HepG2 (cell line): Measurements from ENCODE around the gene CD58. TPM values are rescaled to one million over a fixed set of nuclear protein-coding genes. Genes with fewer than 3 reads are reported as not detected.
"Not testable (repeated sequence)": the region's sequence is repeated elsewhere in the genome, so short reads cannot be mapped to it uniquely, and the experiment has no call there.

Source experiments
- ATAC-seq: fragments of 200-7000 bp; cut with Tn5 transposase; 3 replicates; pipeline ENCODE4 v1.9.1; 2020; ENCODE audit warnings: mild to moderate bottlenecking, moderate library complexity
- BruUV-seq: library from RNA; stranded (reverse); fragments of 400-500 nt; replicated peaks from 2 replicates; lab custom pipeline; 2021; lab: Mats Ljungman, UMichigan
- CTCF ChIA-PET: fragments of 300-600 bp; formaldehyde crosslinking; extraction: SDS; loops from one replicate; lab custom pipeline; 2021; ENCODE audit warnings: low total read pairs, inconsistent platforms, low intra/inter-chr PET ratio; lab: Yijun Ruan, JAX
- POLR2A ChIA-PET: fragments of 350-600 bp; sonication (Branson Sonifier 250); formaldehyde crosslinking; loops from one replicate; lab custom pipeline; 2020; ENCODE audit warnings: antibody characterized with exemption, inconsistent platforms; lab: Yijun Ruan, JAX
- DNase-seq: peaks from one replicate; pipeline ENCODE4 v3.0.0-alpha.2; 2015; ENCODE audit warnings: low spot score
- FAIRE-seq: peaks from 3 replicates; lab custom pipeline; 2011; peaks lifted over from hg19 to GRCh38; lab: Jason Lieb, UNC
- H2AFZ ChIP-seq: one replicate; pipeline ENCODE4 v1.6.1; 2011; ENCODE audit warnings: low read length, inconsistent platforms
- H3K27ac ChIP-seq: fragments of 300-600 bp; 3 replicates; pipeline ENCODE4 v1.8.0; 2011; ENCODE audit warnings: mixed run types, mild to moderate bottlenecking, mixed read lengths, low read length, inconsistent platforms; ENCODE audit not compliant: insufficient read depth; ENCODE audit errors: extremely low read length
- H3K27me3 ChIP-seq, 2 experiments: fragments of 200-600 bp in 1 of 2; 2 replicates in 1 of 2; 3 replicates in 1 of 2; pipeline versions ENCODE4 v1.6.0 to v1.8.0; 2011; ENCODE audit warnings: low read length in 2 of 2, mild to moderate bottlenecking in 2 of 2, moderate library complexity in 2 of 2, inconsistent platforms in 1 of 2; ENCODE audit not compliant: insufficient read depth in 2 of 2, control insufficient read depth in 1 of 2
- H3K36me3 ChIP-seq, 2 experiments: fragments of 200-600 bp in 1 of 2; replicated peaks in 1 of 2; 2 replicates in 1 of 2; 3 replicates in 1 of 2; pipeline versions ENCODE4 v1.5.1 to v1.8.0; 2011; ENCODE audit warnings: low read length in 2 of 2, inconsistent platforms in 1 of 2; ENCODE audit not compliant: insufficient read depth in 2 of 2, control insufficient read depth in 1 of 2
- H3K4me1 ChIP-seq: 2 replicates; pipeline ENCODE4 v1.5.1; 2012; ENCODE audit warnings: low read length, inconsistent platforms; ENCODE audit not compliant: insufficient read depth
- H3K4me2 ChIP-seq: 2 replicates; pipeline ENCODE4 v1.6.0; 2011; ENCODE audit warnings: low read depth, low read length, inconsistent platforms
- H3K4me3 ChIP-seq, 3 experiments: fragments of 200-600 bp in 1 of 3; sonication (generic), shearing (Covaris generic) in 1 of 3; replicated peaks in 1 of 3; 2 replicates each; pipeline ENCODE4 v1.5.1; 2011 to 2016; ENCODE audit warnings: low read length in 3 of 3, inconsistent platforms in 2 of 3, low read depth in 2 of 3, mild to moderate bottlenecking in 2 of 3, control low read depth in 1 of 3, mixed read lengths in 1 of 3; ENCODE audit not compliant: insufficient read depth in 1 of 3
- H3K79me2 ChIP-seq: one replicate; pipeline ENCODE4 v1.6.1; 2011; ENCODE audit warnings: low read length, inconsistent platforms; ENCODE audit not compliant: insufficient read depth
- H3K9ac ChIP-seq: 2 replicates; pipeline ENCODE4 v1.6.0; 2011; ENCODE audit warnings: mild to moderate bottlenecking, low read depth, low read length, inconsistent platforms; ENCODE audit not compliant: insufficient read depth
- H3K9me3 ChIP-seq: 2 replicates; pipeline ENCODE4 v1.5.1; 2012; ENCODE audit warnings: mild to moderate bottlenecking, low read length
- H4K20me1 ChIP-seq: 2 replicates; pipeline ENCODE4 v1.6.0; 2011; ENCODE audit warnings: inconsistent platforms, mild to moderate bottlenecking, low read length, moderate library complexity; ENCODE audit not compliant: insufficient read depth
- WGBS: methylation state at CpG from one replicate; pipeline ENCODE4 v1.1.6; 2017; ENCODE audit warnings: low lambda C conversion rate; 5-methylcytosine and 5-hydroxymethylcytosine counted together
- in situ Hi-C: cut with HindIII; loops from 2 replicates; pipeline ENCODE4 v1.10.0; 2017; ENCODE audit warnings: low pct_unique_long_range_greater_than_20kb; ENCODE audit not compliant: extremely low pct_ligation_motif_present
- intact Hi-C: fragments of 100-400 bp; cut with micrococcal nuclease; formaldehyde crosslinking; loops from one replicate; pipeline ENCODE4 v1.10.0; 2022; ENCODE audit not compliant: unreplicated experiment
- polyA plus RNA-seq, 8 experiments: library from polyadenylated mRNA; depleted of rRNA in 3 of 8; stranded (reverse) in 7 of 8; unstranded in 1 of 8; fragments of >200 nt; fragmentation: Illumina TruSeq in 4 of 8; extraction: Trizol in 4 of 8; gene quantifications; 2 replicates each; pipeline versions ENCODE4 v1.2.1 to v1.2.3, GENCODE V29; 2011 to 2016; ENCODE audit warnings: low read depth in 4 of 8, missing spikeins in 1 of 8, mixed read lengths in 1 of 8; ENCODE audit not compliant: insufficient read depth in 1 of 8
- total RNA-seq, 5 experiments: library from RNA; depleted of rRNA; stranded (reverse); fragments of >200 nt; fragmentation: Illumina TruSeq; extraction: Trizol; gene quantifications; 2 replicates each; pipeline ENCODE4 v1.2.3, GENCODE V29; 2016; ENCODE audit warnings: low read depth in 1 of 5

Gene CD58
- total and polyA plus RNA-seq, 2 of the 13 experiments (the other 11 are each of a cell fraction or from before 2014, with no cell fraction given) = 9.4 to 13.5 TPM

GRCh38 chr1:116591006-116591950 lies 20.5 kb upstream of the CD58 start:
- H3K4me1 ChIP-seq, H3K79me2 ChIP-seq, FAIRE-seq, H3K27me3 ChIP-seq, ATAC-seq, DNase-seq, H3K9me3 ChIP-seq, H3K4me2 ChIP-seq, H4K20me1 ChIP-seq, POLR2A ChIA-PET, BruUV-seq, H3K9ac ChIP-seq, H3K36me3 ChIP-seq, in situ Hi-C loops, intact Hi-C loops, CTCF ChIA-PET, H3K4me3 ChIP-seq, H3K27ac ChIP-seq, H2AFZ ChIP-seq: not testable (repeated sequence)
- WGBS = 54% methylated on average over 2 of the region's 10 CpGs

GRCh38 chr1:116590359-116591005 lies 19.7 kb upstream of the CD58 start:
- ATAC-seq, H3K79me2 ChIP-seq, H3K4me2 ChIP-seq, H3K4me1 ChIP-seq, CTCF ChIA-PET, BruUV-seq, intact Hi-C loops, H3K9me3 ChIP-seq, H3K4me3 ChIP-seq, POLR2A ChIA-PET, H3K36me3 ChIP-seq, H3K27me3 ChIP-seq, in situ Hi-C loops, H3K27ac ChIP-seq, H4K20me1 ChIP-seq, H3K9ac ChIP-seq, DNase-seq, H2AFZ ChIP-seq: not testable (repeated sequence)
- FAIRE-seq = peak; percentile 53
- WGBS = 28% methylated on average over 2 of the region's 6 CpGs

GRCh38 chr1:116589101-116589735 lies 18.4 kb upstream of the CD58 start:
- H3K36me3 ChIP-seq, CTCF ChIA-PET, POLR2A ChIA-PET, H3K9ac ChIP-seq, H3K4me2 ChIP-seq, H3K4me1 ChIP-seq, H3K27ac ChIP-seq, H2AFZ ChIP-seq, H3K27me3 ChIP-seq, H3K9me3 ChIP-seq, H3K4me3 ChIP-seq, BruUV-seq, H3K79me2 ChIP-seq, FAIRE-seq, DNase-seq, intact Hi-C loops, H4K20me1 ChIP-seq: not testable (repeated sequence)
- in situ Hi-C loops = loop anchor here (10.0 kb wide), 1 partner anchor 466 kb away; no protein-coding TSS in a partner anchor
- 31% methylated on average over 7 of the region's 9 CpGs for WGBS
- ATAC-seq = peak; percentile 80
